Cardiac muscle cell (in vitro differentiated cells and primary cell): ENCODE measurements around the gene OR10H1. TPM values are rescaled to one million over a fixed set of nuclear protein-coding genes. Genes with fewer than 3 reads are reported as not detected.
"Not testable (repeated sequence)": the region's sequence is repeated elsewhere in the genome, so short reads cannot be mapped to it uniquely, and the experiment has no call there.

Experiments
- DNase-seq, 2 donors: peaks; one replicate each; pipeline versions ENCODE4 v3.0.0 to v3.0.0-alpha.2; 2010 to 2017; ENCODE audit warnings: low read depth in 1 of 2, low spot score in 1 of 2
- H3K27ac ChIP-seq: fragments of 200-600 bp; sonication (generic); 2 replicates; pipeline ENCODE4 v1.5.1; 2016
- H3K27me3 ChIP-seq: fragments of 200-600 bp; sonication (generic); 2 replicates; pipeline ENCODE4 v1.6.0; 2016; ENCODE audit warnings: control low read depth
- H3K36me3 ChIP-seq: fragments of 200-600 bp; sonication (generic); 2 replicates; pipeline ENCODE4 v1.5.1; 2016; ENCODE audit warnings: control low read depth
- H3K4me1 ChIP-seq: fragments of 200-600 bp; sonication (generic); 2 replicates; pipeline ENCODE4 v1.8.1; 2017; ENCODE audit warnings: low read depth, mild to moderate bottlenecking, mixed run types
- H3K4me3 ChIP-seq: fragments of 200-600 bp; sonication (generic); 2 replicates; pipeline ENCODE4 v1.5.1; 2016; ENCODE audit warnings: mild to moderate bottlenecking
- H3K9me3 ChIP-seq: fragments of 200-600 bp; sonication (generic); 2 replicates; pipeline ENCODE4 v1.5.1; 2017; ENCODE audit warnings: low read depth, mild to moderate bottlenecking, control low read depth
- CTCF ChIP-seq: IDR thresholded peaks from 2 replicates; pipeline ENCODE4 v1.5.1; 2012; ENCODE audit warnings: low read depth, mild to moderate bottlenecking, low read length
- polyA plus RNA-seq: library from polyadenylated mRNA; unstranded; fragments of >200 nt; fragmentation: Nextera tagmentation; extraction: Ambion mirVana; gene quantifications from 2 replicates; pipeline ENCODE4 v1.2.1, GENCODE V29; 2016
- total RNA-seq: library from RNA; depleted of rRNA; stranded (reverse); fragments of >200 nt; gene quantifications from 2 replicates; pipeline ENCODE4 v1.2.3, GENCODE V29; 2016

Gene OR10H1
- total and polyA plus RNA-seq, 2 experiments from 2014 or later: not detected

GRCh38 chr19:15831626-15832025 lies 16.2 kb upstream of the OR10H1 start:
- Histone ChIP-seq H3K36me3 (no peaks in the 10 kb centered on the region), H3K27ac (no peak overlapping the region), H3K4me3 (no peak overlapping the region), H3K9me3 (no peaks in the 10 kb centered on the region), H3K27me3 (no peaks in the 10 kb centered on the region), H3K4me1 (no peaks in the 10 kb centered on the region)
- no peak for DNase-seq
- TF ChIP-seq CTCF: no peak

GRCh38 chr19:15829786-15830185 lies 14.3 kb upstream of the OR10H1 start:
- Histone ChIP-seq H3K9me3 (no peaks in the 10 kb centered on the region), H3K4me1 (no peaks in the 10 kb centered on the region), H3K27me3 (no peaks in the 10 kb centered on the region), H3K27ac (no peak overlapping the region), H3K4me3 (no peak overlapping the region), H3K36me3 (no peaks in the 10 kb centered on the region)
- DNase-seq: no peak
- TF ChIP-seq CTCF: no peak

GRCh38 chr19:15829306-15829698 lies 13.8 kb upstream of the OR10H1 start:
- no peaks in the 10 kb centered on the region for H3K9me3 ChIP-seq
- no peaks in the 10 kb centered on the region for H3K36me3 ChIP-seq
- TF ChIP-seq CTCF: no peak
- H3K27me3 ChIP-seq: no peaks in the 10 kb centered on the region
- no peak overlapping the region for H3K27ac ChIP-seq
- H3K4me1 ChIP-seq: no peaks in the 10 kb centered on the region
- no peak overlapping the region for H3K4me3 ChIP-seq
- no peak for DNase-seq

GRCh38 chr19:15828611-15829305 lies 13.3 kb upstream of the OR10H1 start:
- H3K9me3 ChIP-seq: not testable (repeated sequence)

GRCh38 chr19:15828121-15828610 lies 12.7 kb upstream of the OR10H1 start:
- no peak overlapping the region for H3K4me3 ChIP-seq
- TF ChIP-seq CTCF: no peak
- H3K9me3 ChIP-seq: no peaks in the 10 kb centered on the region
- H3K36me3 ChIP-seq: no peaks in the 10 kb centered on the region
- H3K4me1 ChIP-seq: no peaks in the 10 kb centered on the region
- no peaks in the 10 kb centered on the region for H3K27me3 ChIP-seq
- H3K27ac ChIP-seq: no peak overlapping the region
- DNase-seq: no peak

More at GRCh38 chr19:15828611-15829305, 13.3 kb upstream of the OR10H1 start:
- H3K36me3 ChIP-seq, H3K4me1 ChIP-seq, DNase-seq, H3K27me3 ChIP-seq, H3K27ac ChIP-seq, H3K4me3 ChIP-seq: not testable (repeated sequence)

GRCh38 chr19:15825753-15826152 lies 10.3 kb upstream of the OR10H1 start:
- DNase-seq: no peak
- Histone ChIP-seq H3K36me3 (no peaks in the 10 kb centered on the region), H3K27me3 (no peaks in the 10 kb centered on the region), H3K9me3 (no peaks in the 10 kb centered on the region), H3K4me3 (no peak overlapping the region), H3K4me1 (no peaks in the 10 kb centered on the region), H3K27ac (no peak overlapping the region)
- no peak for TF ChIP-seq CTCF
